Tibial nerve (tissue), 4 donors: ENCODE measurements around the gene POMGNT2. TPM values are rescaled to one million over a fixed set of nuclear protein-coding genes. Genes with fewer than 3 reads are reported as not detected.

Experiments
- DNase-seq, 2 donors: peaks; one replicate each; pipeline ENCODE4 v3.0.0-alpha.2; 2019; ENCODE audit warnings: low spot score in 2 of 2
- H3K27ac ChIP-seq, 4 donors: fragments of 200-600 bp; sonication (generic) in 3 of 4; one replicate each; pipeline ENCODE4 v1.5.1; 2017 to 2019; ENCODE audit warnings: mild to moderate bottlenecking in 1 of 4
- H3K27me3 ChIP-seq, 2 donors: fragments of 200-600 bp; sonication (generic) in 1 of 2; one replicate each; pipeline versions ENCODE4 v1.5.1 to v1.6.0; 2017 to 2019
- H3K36me3 ChIP-seq, 3 donors: fragments of 200-600 bp; sonication (generic); one replicate each; pipeline ENCODE4 v1.5.1; 2018 to 2019
- H3K4me1 ChIP-seq, 4 donors: fragments of 200-600 bp; sonication (generic) in 3 of 4; one replicate each; pipeline ENCODE4 v1.5.1; 2017 to 2019
- H3K4me3 ChIP-seq, 4 donors: fragments of 200-600 bp; sonication (generic) in 3 of 4; one replicate each; pipeline ENCODE4 v1.5.1; 2017 to 2019; ENCODE audit warnings: mild to moderate bottlenecking in 1 of 4, moderate library complexity in 1 of 4
- H3K9me3 ChIP-seq, 4 donors: fragments of 200-600 bp; sonication (generic) in 3 of 4; one replicate each; pipeline ENCODE4 v1.5.1; 2017 to 2019
- EP300 ChIP-seq, 2 donors: sonication (generic); formaldehyde crosslinking; IDR thresholded peaks; one replicate each; pipeline ENCODE4 v1.6.1; 2017; ENCODE audit warnings: antibody characterized with exemption in 2 of 2, mild to moderate bottlenecking in 1 of 2
- POLR2A ChIP-seq, 2 donors: fragments of 450-650 bp; IDR thresholded peaks; one replicate each; pipeline ENCODE4 v1.6.1; 2017; ENCODE audit warnings: antibody characterized with exemption in 2 of 2, mild to moderate bottlenecking in 2 of 2, moderate library complexity in 2 of 2
- WGBS, 2 donors: methylation state at CpG; one replicate each; pipeline ENCODE4 v1.1.5; 2018; 5-methylcytosine and 5-hydroxymethylcytosine counted together
- total RNA-seq, 4 donors: library from RNA; depleted of rRNA; stranded (reverse); fragments of >200 nt; gene quantifications; one replicate each; pipeline ENCODE4 v1.1.0, GENCODE V29; 2016
- TF ChIP-seq, protein P1 (sequence below), 5 experiments: fragments of 200-600 bp in 3 of 5; fragments of 450-650 bp in 2 of 5; sonication (generic) in 3 of 5; IDR thresholded peaks; one replicate each; pipeline ENCODE4 v1.5.1; 2016 to 2019; ENCODE audit warnings: antibody characterized with exemption in 5 of 5, mild to moderate bottlenecking in 3 of 5, moderate library complexity in 2 of 5

Gene POMGNT2
- total RNA-seq, 4 donors from 2014 or later: 22.2 to 39.4 (median 27.8) TPM

DNA sequence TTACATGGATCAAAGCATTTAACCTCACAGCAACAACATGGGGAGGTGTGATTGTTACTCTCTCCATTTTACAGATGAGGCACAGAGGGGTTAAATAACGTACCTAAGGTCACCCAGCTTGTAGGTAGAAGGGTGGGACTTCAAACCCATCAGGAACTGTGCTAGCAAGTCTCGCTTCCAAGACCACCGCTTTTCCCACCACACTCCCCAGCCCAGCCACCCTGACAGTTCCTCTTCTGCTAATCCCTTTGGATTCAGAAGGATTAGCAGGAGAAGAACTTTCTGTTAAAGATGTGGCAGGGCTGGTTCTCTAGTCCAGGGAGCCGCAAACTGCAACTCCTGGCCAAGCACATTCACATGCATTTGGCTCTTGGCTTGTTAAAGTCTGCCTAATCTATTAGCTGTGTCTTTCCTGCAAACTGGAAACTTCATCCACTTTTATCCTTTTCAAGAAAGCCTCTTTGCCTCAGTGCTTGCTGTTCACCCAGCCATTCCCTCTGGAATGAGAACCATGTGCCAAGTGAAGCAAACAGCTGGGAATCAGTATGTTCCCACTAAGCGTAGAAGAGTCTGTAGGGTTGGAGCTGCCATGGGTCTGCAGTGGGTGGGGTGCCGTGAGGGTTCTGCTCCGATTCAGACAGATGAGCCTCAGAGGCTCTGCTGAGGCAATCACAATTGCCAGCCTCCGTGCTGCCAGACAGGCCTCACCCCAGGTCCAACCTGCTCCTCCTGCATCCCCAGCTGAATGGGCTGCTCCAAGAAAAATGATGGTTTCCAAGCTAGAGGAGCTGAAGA, 44.6 kb downstream of the POMGNT2 start:
- Histone ChIP-seq H3K36me3 (peaks cover 0 to 67% (median 0%) of the 10 kb centered on the region in 3 donors), H3K9me3 (peaks cover 0 to 53% (median 0%) of the 10 kb centered on the region in 4 donors), H3K4me3 (no peak overlapping the region), H3K27ac (no peak overlapping the region), H3K4me1 (no peaks in the 10 kb centered on the region), H3K27me3 (no peaks in the 10 kb centered on the region)
- TF ChIP-seq POLR2A (IDR thresholded peaks at IDR 0.05): no peak
- no peak for TF ChIP-seq EP300 (IDR thresholded peaks at IDR 0.05)
- TF ChIP-seq, protein P1, sequence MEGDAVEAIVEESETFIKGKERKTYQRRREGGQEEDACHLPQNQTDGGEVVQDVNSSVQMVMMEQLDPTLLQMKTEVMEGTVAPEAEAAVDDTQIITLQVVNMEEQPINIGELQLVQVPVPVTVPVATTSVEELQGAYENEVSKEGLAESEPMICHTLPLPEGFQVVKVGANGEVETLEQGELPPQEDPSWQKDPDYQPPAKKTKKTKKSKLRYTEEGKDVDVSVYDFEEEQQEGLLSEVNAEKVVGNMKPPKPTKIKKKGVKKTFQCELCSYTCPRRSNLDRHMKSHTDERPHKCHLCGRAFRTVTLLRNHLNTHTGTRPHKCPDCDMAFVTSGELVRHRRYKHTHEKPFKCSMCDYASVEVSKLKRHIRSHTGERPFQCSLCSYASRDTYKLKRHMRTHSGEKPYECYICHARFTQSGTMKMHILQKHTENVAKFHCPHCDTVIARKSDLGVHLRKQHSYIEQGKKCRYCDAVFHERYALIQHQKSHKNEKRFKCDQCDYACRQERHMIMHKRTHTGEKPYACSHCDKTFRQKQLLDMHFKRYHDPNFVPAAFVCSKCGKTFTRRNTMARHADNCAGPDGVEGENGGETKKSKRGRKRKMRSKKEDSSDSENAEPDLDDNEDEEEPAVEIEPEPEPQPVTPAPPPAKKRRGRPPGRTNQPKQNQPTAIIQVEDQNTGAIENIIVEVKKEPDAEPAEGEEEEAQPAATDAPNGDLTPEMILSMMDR (IDR thresholded peaks at IDR 0.05): no peak
- WGBS, 2 donors: 86 to 89% methylated on average over 8 of the region's 8 CpGs
- no peak for DNase-seq

DNA sequence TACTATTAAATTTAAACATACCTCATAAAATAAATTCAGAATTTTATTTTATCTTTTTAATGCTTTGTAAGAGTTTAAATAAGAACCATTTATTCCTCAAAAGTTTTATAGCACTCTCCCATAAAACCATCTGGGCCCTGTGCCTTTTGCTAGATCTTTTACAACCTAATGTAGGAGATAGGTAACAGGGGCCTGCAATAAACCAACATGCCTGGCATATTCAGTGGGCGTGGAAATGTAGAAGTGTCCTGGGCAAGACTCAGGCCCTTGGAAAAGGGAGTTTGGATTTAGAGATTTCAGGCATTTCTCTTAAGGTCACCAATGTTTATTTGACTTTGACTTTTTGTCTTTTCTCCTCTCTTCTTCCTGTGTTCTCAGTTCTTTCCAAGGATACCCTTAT, 46.4 kb downstream of the POMGNT2 start:
- TF ChIP-seq EP300 (IDR thresholded peaks at IDR 0.05) (no peak), POLR2A (IDR thresholded peaks at IDR 0.05) (no peak)
- TF ChIP-seq, protein P1 (IDR thresholded peaks at IDR 0.05): no peak
- no peaks in the 10 kb centered on the region for H3K27me3 ChIP-seq
- WGBS, 2 donors: 87 to 98% methylated on average over 1 of the region's 1 CpG

DNA sequence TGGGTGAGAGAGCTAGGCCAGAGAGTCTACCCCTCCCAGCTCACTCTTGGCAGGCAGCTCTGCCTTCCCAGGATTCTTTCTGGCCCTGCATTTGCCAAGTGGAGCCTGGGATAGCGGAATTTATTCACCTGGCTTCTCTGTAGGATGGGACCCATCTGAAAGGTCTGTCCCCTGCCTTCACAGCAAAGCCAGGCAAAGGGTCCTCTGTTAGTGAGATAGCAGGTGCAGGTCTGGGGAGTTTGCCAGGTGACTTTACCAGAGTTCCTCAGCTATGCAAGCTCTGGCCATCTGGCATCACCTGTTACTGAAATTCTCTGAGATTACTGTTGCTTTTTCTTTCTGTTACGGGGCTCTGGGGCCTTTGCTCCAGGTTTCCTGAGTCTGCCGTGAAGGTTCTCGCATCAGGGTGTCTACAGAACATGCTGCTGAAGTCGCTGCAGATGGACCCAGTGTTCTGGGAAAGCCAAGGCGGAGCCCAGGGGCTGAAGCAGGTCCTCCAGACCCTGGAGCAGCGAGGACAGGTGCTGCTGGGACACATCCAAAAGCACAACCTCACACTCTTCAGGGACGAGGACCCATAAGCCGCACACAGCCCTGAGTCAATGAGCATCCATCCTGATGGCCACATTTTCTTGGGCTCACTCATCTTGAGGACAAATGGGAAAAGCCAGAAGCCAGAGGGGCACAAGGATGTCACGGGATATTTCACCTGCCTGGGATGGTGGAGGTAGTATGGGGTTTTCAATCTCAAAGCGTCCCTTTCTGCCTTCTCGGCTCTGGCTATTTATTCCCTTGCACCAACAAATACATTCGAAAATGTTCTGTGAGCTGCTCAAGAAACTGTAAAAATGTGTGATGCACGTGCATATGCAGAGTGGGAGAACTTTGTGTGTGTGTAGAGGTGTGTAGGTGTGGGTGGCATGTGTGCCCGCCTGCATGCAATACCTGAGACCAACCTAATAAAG, 49.8 kb downstream of the POMGNT2 start:
- no peaks in the 10 kb centered on the region for H3K4me1 ChIP-seq
- no peaks in the 10 kb centered on the region for H3K27me3 ChIP-seq
- peak in 1 of 2 donors; percentile 2 for DNase-seq
- 91 to 92% methylated on average over 15 of the region's 15 CpGs for WGBS, 2 donors
- H3K36me3 ChIP-seq: peaks cover 0 to 71% (median 0%) of the 10 kb centered on the region in 3 donors
- H3K4me3 ChIP-seq: no peak overlapping the region
- H3K27ac ChIP-seq: no peak overlapping the region
- TF ChIP-seq, protein P1 (IDR thresholded peaks at IDR 0.05): no peak
- H3K9me3 ChIP-seq: peaks cover 0 to 39% (median 2%) of the 10 kb centered on the region in 4 donors

More for the DNA sequence above, 46.4 kb downstream of the POMGNT2 start:
- no peak overlapping the region for H3K4me3 ChIP-seq
- H3K9me3 ChIP-seq: peaks cover 0 to 53% (median 0%) of the 10 kb centered on the region in 4 donors
- H3K4me1 ChIP-seq: no peaks in the 10 kb centered on the region
- peaks cover 0 to 85% (median 0%) of the 10 kb centered on the region in 3 donors for H3K36me3 ChIP-seq
- no peak overlapping the region for H3K27ac ChIP-seq
- no peak for DNase-seq

- no peak overlapping the region for H3K4me3 ChIP-seq
- TF ChIP-seq, protein P1 (IDR thresholded peaks at IDR 0.05): no peak
- TF ChIP-seq POLR2A (IDR thresholded peaks at IDR 0.05) (no peak), EP300 (IDR thresholded peaks at IDR 0.05) (no peak)
- peaks cover 0 to 64% (median 0%) of the 10 kb centered on the region in 3 donors for H3K36me3 ChIP-seq
- peaks cover 0 to 40% (median 5%) of the 10 kb centered on the region in 4 donors for H3K9me3 ChIP-seq
- H3K27me3 ChIP-seq: no peaks in the 10 kb centered on the region
- no peaks in the 10 kb centered on the region for H3K4me1 ChIP-seq
- DNase-seq: peak in 1 of 2 donors; percentile 1
- no peak overlapping the region for H3K27ac ChIP-seq
- WGBS, 2 donors: 90 to 95% methylated on average over 7 of the region's 7 CpGs
These were observed 50.5 kb downstream of the POMGNT2 start for GRCh38 chr3:43055393-43055792.
